ENCODE measurements around the gene MEIOSIN. TPM values are rescaled to one million over a fixed set of nuclear protein-coding genes. Genes with fewer than 3 reads are reported as not detected.

Gene MEIOSIN
- total and polyA plus RNA-seq, 2 of the 13 experiments (the other 11 are each of a cell fraction or from before 2014, with no cell fraction given), result not detected

- no peak for TF ChIP-seq HHEX (CRISPR knock-in tag; IDR thresholded peaks at IDR 0.05)
- TF ChIP-seq, protein P1, sequence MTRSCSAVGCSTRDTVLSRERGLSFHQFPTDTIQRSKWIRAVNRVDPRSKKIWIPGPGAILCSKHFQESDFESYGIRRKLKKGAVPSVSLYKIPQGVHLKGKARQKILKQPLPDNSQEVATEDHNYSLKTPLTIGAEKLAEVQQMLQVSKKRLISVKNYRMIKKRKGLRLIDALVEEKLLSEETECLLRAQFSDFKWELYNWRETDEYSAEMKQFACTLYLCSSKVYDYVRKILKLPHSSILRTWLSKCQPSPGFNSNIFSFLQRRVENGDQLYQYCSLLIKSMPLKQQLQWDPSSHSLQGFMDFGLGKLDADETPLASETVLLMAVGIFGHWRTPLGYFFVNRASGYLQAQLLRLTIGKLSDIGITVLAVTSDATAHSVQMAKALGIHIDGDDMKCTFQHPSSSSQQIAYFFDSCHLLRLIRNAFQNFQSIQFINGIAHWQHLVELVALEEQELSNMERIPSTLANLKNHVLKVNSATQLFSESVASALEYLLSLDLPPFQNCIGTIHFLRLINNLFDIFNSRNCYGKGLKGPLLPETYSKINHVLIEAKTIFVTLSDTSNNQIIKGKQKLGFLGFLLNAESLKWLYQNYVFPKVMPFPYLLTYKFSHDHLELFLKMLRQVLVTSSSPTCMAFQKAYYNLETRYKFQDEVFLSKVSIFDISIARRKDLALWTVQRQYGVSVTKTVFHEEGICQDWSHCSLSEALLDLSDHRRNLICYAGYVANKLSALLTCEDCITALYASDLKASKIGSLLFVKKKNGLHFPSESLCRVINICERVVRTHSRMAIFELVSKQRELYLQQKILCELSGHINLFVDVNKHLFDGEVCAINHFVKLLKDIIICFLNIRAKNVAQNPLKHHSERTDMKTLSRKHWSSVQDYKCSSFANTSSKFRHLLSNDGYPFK (CRISPR knock-in tag; IDR thresholded peaks at IDR 0.05; ENCODE audit: borderline replicate concordance), result peak; percentile 73; the same call in 1 of the 2 replicates
- no peak for TF ChIP-seq ZNF775 (CRISPR knock-in tag; IDR thresholded peaks at IDR 0.05; ENCODE audit: borderline replicate concordance)
- 0 out of 2 replicates have a peak, but pooled peaks have one; percentile 17 for TF ChIP-seq SIX1 (CRISPR knock-in tag; IDR thresholded peaks at IDR 0.05; ENCODE audit: borderline replicate concordance)
- no peak; the same call in 1 of the 2 replicates for TF ChIP-seq CBFB (CRISPR knock-in tag; IDR thresholded peaks at IDR 0.05)
- peak; percentile 58; the same call in 1 of the 2 replicates for TF ChIP-seq ZNF816 (CRISPR knock-in tag; IDR thresholded peaks at IDR 0.05; ENCODE audit: borderline replicate concordance)
- TF ChIP-seq RFX5 (IDR thresholded peaks at IDR 0.05; ENCODE audit: low read depth, low read length), result peak; percentile 62
- peak; percentile 67; the same call in 1 of the 2 replicates for TF ChIP-seq KIAA2018 (CRISPR knock-in tag; IDR thresholded peaks at IDR 0.05; ENCODE audit: borderline replicate concordance)
- 0 out of 2 replicates have a peak, but pooled peaks have one; percentile 70 for TF ChIP-seq ZNF224 (CRISPR knock-in tag; IDR thresholded peaks at IDR 0.05)
- TF ChIP-seq IKZF5 (CRISPR knock-in tag; IDR thresholded peaks at IDR 0.05), result peak; percentile 89
Measured at GRCh38 chr19:45770192-45771101, 37.2 kb downstream of the MEIOSIN start (continued).

Measured in HepG2 (cell line).